Measurements from ENCODE around the gene MTG2. TPM values are rescaled to one million over a fixed set of nuclear protein-coding genes. Genes with fewer than 3 reads are reported as not detected.

MTG2 gene
- polyA plus RNA-seq, 10 donors = 18.3 to 28.3 (median 24.7) TPM

- DNase-seq = no peak
Measured at GRCh38 chr20:62246872-62247652, 64.2 kb downstream of the MTG2 start.

- no peak for DNase-seq
Measured at GRCh38 chr20:62248890-62249560, 66.2 kb downstream of the MTG2 start.

GRCh38 chr20:62252342-62252966 lies 69.6 kb downstream of the MTG2 start:
- no peak for DNase-seq

Other genes starting within 250 kb of the MTG2 start
- 10 to 100 TPM in 9 of 10 donors, 1 to 10 TPM in 1; 9.9 to 17.1 (median 13.4) TPM for gene TAF4, start 117.1 kb upstream of the MTG2 start, polyA plus RNA-seq (ENCODE audit: insufficient read length in 10 of 10)
- gene LSM14B, start 60.6 kb upstream of the MTG2 start, polyA plus RNA-seq (ENCODE audit: insufficient read length in 10 of 10) = 10 to 100 TPM; 60.9 to 93.3 (median 79.6) TPM
- 100 to 1,000 TPM; 141 to 179 (median 146) TPM for gene PSMA7, start 39.6 kb upstream of the MTG2 start, polyA plus RNA-seq (ENCODE audit: insufficient read length in 10 of 10)
- 10 to 100 TPM; 10.4 to 20.4 (median 15.2) TPM for gene SS18L1, start 39.3 kb upstream of the MTG2 start, polyA plus RNA-seq (ENCODE audit: insufficient read length in 10 of 10)
- gene HRH3, start 37.2 kb downstream of the MTG2 start, polyA plus RNA-seq (ENCODE audit: insufficient read length in 10 of 10) = 1 to 10 TPM in 3 of 10 donors, under 1 TPM in 6, not detected in 1; 0.32 to 2.2 (median 0.91) TPM
- 10 to 100 TPM; 23.0 to 35.6 (median 27.3) TPM for gene OSBPL2, start 55.5 kb downstream of the MTG2 start, polyA plus RNA-seq (ENCODE audit: insufficient read length in 10 of 10)
- 10 to 100 TPM; 42.4 to 60.8 (median 50.8) TPM for gene ADRM1, start 120.0 kb downstream of the MTG2 start, polyA plus RNA-seq (ENCODE audit: insufficient read length in 10 of 10)
- 10 to 100 TPM; 38.4 to 86.0 (median 57.8) TPM for gene LAMA5, start 184.3 kb downstream of the MTG2 start, polyA plus RNA-seq (ENCODE audit: insufficient read length in 10 of 10)
- 1,000 to 10,000 TPM in 6 of 10 donors, 100 to 1,000 TPM in 4; 962 to 1,509 (median 1,097) TPM for gene RPS21, start 204.1 kb downstream of the MTG2 start, polyA plus RNA-seq (ENCODE audit: insufficient read length in 10 of 10)
- gene CABLES2, start 224.3 kb downstream of the MTG2 start, polyA plus RNA-seq (ENCODE audit: insufficient read length in 10 of 10) = 1 to 10 TPM; 4.0 to 8.0 (median 5.2) TPM
- gene RBBP8NL, start 244.5 kb downstream of the MTG2 start, polyA plus RNA-seq (ENCODE audit: insufficient read length in 10 of 10) = under 1 TPM in 2 of 10 donors, not detected in 8; 0.53 to 0.71 TPM

Data from muscle of back (tissue), 11 donors.